GM21367 (cell line): ENCODE measurements around the gene MAPRE3.

Experiments used
- ATAC-seq: cut with Tn5 transposase; IDR thresholded peaks from one replicate; pipeline ENCODE4 v1.9.1; 2021; ENCODE audit not compliant: unreplicated experiment

The MAPRE3 gene

DNA sequence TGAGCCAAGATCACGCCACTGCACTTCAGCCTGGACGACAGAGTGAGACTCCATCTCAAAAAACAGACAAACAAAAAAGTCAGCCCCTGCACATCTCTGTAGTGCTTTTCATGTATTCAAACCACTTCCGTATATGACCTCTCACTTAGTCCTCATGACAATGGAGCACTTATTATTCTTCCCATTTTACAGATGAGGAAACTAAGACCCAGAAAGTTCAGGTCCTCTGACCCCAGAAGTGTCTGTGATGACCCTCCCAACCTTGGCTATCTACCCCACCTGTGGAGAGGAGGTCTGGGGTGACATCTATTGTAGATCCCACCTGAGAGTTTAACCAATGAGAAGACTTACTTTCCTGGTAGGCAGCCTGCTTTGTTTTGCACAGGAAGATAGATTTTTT, 21.6 kb upstream of the MAPRE3 start:
- no peak for ATAC-seq

DNA sequence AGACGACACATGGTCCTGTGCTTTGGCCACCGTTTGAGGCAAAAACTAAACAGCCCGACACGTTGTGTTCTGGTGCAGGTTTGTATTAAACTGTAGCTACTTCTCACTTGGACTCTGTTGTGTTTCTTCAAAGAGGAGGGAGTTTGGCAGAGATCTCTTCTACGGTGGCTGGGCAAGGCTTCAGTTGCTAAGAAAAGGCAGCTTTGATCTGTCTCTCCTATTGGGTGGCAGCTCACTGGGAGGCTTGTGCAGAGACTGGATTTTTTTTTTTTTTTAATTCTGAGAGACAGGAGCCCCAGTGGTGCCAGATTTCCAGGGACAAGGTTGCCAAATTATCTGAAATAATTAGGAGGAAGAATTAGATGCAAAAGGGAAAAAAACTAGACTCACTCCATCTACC, 20.2 kb upstream of the MAPRE3 start:
- no peak for ATAC-seq

DNA sequence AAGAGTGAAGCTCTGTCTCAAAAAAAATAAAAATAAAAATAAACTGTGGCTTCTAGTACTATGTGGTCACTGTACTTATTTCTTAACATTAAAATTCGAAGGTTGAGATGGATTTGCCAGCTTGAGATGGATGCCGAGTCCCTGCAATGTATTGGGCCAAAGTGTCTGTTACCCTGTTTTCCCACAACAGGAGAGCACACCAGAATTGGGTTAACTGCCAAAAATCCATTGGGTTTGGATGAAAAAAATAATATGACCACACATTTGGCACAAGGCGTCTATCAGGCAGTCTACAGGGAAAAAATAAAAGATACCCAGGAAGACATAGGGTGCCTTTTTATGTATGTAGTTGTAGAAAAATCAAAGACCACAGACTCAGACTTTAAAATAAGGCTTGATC, 19.2 kb upstream of the MAPRE3 start:
- no peak for ATAC-seq

DNA sequence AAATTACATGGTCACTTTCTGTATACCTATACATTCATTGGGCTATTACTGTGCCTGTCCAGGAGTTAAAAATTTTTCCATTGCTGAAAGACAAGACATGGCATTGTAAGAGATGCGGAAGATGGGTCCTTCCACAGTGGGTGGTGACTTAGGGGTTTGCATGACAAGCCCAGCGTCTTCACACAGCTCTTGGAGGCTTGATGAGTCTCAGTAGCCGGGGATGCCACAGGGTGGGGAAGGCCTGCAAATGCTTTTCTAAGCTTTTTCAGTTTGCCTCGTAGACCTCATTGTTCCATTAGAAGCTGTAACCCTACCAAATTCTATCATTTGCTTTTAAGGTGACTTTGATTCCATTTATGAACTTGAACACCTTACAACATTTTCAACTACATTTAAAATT, 18.1 kb upstream of the MAPRE3 start:
- ATAC-seq: no peak

DNA sequence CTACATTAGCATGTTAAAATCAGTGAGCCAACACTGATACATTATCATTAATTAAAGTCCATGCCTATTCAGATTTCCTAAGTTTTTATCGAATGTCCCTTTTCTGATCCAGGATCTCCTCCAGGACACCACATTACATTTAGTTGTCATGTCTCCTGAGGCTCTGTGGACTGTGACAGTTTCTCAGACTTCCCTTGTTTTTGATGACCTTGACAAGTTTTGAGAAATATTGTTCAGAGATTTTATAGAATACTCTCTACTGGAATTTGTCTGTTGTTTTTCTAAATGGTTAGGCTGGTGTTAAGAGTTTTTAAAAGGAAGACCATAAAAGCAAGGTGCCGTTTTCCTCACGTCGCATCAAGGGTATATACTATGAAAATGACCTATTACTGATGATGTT, 16.3 kb upstream of the MAPRE3 start:
- no peak for ATAC-seq

DNA sequence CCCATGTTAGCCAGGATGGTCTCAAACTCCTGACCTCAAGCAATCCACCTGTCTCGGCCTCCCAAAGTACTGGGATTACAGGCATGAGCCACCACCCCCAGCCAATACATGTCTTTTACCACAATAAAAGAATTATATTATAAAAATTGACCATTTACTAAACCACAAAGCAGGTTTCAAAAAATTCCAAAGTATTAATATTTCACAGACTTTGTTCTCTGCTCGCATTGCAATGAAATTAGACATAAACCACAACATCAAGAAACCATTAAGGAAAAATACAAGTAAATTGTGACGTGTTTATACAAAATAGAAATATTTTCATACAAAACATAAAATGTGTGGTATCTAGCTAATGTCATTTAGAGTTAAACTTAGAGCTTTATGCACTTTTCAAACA, 13.4 kb upstream of the MAPRE3 start:
- ATAC-seq: no peak

DNA sequence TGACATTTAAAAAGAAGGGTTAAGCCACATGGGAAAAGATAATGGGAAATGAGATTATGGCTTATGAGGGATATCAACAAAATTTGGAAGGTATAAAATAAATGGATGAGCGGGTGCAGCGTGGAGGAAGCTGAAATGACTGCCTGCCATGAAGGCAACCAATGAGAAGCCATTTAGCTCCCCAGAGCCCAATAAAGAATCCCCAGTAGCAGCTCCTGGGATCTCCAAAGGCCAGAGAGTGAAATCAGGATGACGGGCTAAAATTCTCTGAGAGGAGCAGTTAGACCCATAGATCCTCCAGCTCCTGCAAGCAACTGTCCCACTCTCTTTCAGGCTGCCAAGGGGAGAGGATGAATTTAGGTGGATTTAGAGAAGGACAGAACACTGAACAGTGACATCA, 12.9 kb upstream of the MAPRE3 start:
- no peak for ATAC-seq

DNA sequence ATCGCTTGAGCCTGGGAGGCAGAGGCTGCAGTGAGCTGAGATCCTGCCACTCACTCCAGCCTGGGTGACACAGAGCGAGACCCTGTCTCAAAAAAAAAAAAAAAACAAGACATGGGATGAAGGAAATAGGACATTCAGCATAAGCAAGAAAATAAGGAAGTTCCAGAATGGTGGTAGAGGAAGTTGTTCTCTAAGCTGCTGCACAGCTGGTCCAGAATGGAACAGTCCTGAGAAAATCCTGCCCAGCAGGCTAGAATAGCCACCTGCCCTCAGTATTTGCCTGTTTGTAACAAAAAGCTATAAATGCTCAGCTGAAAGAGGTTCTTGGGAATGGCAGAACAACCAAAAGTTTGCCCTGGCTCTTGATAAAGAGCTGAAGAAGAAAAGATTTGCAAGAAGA, 11.1 kb upstream of the MAPRE3 start:
- ATAC-seq: no peak

DNA sequence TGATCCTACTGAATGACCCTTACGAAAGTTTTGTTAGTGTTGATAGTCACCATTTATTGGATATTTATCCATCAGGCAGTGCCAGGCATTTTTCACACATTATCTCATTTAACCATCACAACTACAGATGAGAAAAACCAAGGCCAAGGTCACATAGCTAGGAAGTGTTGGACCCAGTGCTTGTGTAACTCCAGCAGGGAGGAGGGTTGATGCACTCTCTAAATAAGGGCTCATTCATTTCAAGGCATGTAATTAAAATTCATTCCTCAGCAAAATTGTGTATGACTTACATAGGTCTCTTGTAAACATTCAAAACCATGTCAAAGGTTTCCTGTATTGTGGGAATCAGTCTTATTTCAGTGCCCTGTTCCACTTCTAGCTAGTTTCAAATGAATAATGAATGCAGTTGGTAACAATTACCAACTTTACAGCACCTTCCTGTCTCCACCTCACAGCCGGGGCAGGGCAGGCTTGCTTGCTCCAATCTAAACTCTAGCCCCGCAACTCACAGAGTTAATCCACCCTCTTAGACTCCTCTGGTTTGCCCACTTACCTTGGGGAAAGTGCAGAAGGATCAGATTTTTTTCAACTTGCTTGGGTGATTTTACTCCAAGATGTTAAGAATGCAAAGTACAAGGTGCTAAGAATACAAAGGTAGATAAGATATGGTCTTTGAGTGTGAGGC, 5.8 kb upstream of the MAPRE3 start:
- no peak for ATAC-seq

DNA sequence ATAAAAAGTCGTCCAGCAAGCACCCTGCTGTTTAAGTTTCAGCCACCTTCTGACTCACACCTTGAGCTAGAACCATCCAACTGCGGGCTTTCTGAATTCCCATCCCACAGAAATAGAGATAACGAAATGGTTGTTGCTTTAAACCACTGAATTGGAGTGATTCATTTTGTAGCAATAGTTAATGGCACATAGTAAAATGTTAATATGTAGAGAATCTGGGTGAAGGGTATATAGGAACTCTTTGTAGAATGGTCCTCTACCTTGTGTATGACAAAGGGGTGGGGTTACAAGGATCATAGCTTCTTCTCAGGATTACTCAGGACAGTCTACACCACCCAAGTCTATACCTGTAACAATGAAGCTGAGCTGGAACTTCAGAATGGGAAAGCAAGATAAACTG, 2.4 kb upstream of the MAPRE3 start:
- no peak for ATAC-seq

DNA sequence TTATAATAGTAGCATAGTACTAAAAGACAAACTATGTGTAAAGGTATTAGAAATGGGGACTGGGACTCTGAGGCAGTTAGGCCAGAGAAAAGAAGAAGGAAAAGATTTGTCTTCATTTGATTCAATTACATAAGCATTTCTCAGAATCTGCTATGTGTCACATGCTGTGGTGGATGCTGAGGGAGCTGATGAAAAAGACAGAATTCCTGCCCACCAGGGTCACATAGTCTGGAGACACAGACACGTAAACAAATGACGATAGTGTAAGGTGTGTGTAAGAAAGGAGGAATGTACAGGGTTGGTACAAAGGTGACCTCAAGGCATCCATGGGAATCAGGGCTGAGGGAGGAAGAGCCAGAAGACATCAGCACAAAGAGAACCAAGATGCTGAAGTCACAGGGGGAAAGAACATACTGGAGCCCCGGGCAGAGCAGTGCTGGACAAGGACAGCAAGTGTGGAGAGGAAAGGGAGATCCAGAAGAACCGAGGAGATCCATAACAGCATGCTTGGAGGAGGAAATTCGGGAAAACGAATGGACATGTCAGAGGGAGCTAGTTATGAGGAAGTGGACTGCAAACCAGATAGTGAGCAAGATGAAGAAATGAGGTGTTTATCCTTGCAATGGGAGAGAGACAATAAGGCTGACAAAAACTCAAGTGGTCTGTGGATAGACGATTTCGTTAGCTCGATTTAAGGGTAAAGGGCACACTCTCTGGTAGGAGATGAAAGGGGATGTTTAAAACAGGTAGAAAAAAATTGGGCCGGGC, 1.2 kb upstream of the MAPRE3 start:
- no peak for ATAC-seq

DNA sequence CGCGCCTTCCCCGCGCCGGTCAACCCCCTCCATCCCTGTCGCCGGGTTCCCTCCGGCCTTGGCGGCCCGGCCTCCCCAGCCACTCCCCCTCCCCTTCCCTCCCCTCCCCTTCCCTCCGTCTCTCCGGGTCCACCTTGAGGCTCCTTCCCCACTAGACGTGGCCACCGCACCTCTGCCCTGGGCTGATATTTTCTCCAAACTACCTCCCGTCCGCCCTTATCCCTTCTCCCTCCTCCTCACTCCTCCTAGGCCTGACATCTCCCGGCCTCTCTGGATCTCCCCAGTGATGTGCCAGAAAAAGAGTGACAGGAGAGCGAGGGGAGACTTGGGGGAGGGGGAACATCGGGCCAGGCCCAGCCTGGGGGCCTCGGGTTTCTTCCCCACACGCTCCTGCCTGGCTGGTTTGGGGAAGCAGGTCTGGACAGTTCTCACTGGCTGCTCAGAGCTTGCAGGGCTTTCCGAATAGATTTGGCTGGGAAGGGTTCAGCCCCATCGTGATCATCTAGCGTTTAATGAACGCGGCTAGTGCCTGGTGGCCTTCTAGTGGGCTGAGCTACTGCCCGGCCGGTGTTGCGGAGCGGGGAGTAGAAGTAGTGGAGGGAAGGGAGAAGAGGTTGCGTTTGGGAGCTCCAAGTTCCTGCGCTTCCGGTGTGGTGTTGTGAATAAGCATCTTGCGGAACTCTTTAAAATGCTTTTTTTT, 641 bp downstream of the MAPRE3 start:
- ATAC-seq: no peak

DNA sequence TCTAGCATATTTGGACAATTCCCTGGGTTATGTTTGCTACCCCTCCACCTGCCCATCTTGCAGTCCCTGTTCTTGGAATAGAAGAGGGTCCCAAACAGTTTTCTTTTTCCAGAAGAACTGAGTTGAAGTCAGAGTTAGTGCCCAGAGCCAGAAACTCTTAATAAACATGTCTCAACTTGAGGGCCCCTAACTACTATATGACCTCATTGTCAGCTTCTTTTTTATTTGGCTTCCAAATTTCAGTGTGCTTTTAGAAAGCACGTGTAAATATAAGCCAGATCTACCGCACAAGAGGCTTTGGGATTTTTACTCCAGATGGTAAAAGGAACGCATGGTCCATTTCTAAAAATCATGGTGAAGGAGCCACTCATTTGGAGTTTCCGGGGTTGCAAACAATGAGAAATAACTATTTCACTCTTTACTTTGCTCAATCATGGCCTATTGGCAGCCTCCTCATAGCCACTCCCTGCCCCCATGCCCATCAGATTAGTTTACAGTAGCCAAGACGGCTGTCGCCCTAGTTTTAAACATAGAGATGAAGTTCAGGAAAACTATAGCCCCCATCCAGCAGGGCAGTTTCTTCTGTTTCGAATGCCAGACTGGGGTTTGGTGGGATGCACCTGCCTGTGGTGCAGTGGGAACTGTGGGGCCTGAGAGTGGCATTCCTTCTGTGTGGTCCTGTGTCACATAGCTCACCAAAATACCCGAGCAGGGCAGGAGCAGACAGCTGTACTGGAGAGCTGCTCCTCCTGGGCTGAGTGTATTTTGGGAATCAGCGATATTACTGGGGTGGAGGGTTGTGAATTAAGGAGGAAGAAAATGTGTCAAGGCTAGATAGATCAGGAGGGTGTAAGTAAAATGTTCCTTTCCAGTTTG, 1.7 kb downstream of the MAPRE3 start:
- no peak for ATAC-seq

DNA sequence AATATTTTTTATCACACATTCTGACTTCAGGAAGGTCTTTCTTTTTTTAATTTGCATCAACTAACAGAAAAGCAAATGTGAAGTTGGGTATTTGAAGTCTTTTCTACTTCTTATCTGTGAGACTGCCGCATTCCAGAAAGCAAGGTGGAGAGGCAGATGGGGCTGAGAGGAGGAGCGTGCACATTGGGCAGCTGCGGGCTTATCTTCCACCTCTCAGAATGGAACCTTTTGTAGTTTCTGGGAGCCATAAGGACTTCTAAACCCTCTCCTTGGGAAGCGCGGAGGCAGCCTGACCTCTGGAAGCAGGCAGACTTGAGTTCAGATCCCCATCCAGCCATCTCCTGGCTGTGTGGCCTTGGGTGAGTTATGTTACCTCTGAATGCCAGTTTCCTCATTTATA, 3.9 kb downstream of the MAPRE3 start:
- ATAC-seq: no peak

DNA sequence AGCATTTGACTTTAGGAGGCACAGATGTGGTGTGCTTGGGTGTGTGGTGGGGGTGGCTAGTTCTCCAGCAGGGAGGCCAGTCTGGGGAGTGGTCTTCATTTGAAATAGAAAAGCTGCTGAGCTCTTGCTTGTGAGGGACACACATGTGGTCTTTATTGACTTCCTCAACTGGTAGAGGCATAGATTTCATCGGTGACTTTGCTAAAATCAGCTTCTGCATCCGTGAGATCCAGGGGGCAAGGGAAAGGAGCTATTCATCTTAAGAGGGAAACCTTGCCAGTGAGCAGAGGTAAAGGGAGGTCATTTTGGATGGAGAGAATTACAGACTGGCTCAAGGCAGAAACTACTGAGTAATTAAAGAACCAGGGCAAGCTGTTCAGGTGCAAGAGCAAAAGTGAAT, 4.7 kb downstream of the MAPRE3 start:
- no peak for ATAC-seq

DNA sequence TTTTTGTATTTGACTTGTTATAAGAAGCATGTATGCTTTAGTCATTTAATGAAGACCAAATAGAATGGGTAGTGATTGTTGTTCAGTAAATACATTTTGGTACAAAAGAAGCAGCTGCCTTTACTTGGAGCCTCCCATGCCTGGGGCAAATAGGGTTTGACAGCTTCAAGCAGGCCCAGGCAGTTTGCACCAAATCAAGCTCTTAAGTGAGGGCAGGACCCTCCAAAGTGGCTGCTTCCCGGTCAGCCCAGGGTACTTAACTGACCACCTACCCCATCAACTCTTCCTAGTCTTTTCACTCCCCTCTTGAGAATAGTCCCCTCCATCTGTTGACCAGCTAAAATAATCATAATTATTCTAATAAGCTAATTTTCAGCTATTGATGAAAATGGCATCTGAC, 5.2 kb downstream of the MAPRE3 start:
- ATAC-seq: no peak

DNA sequence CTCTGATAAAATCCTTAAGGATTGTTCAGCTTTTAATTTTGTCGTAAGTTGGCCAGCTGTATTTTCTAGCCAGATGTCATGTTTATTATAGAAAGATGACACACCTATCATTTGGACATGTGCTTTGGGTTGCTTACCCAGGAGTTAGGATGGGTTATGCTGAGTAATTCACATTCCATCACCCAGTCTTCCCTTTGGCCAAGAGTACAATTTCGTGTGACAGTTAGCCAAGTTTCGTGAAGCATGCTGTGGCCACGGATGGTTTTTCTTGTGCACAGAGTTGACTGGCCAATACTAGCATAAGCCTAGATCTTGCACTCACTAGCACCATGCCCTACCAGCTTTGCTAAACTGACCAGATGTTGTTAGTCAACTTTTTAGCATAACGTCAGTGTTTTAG, 5.8 kb downstream of the MAPRE3 start:
- ATAC-seq: no peak

DNA sequence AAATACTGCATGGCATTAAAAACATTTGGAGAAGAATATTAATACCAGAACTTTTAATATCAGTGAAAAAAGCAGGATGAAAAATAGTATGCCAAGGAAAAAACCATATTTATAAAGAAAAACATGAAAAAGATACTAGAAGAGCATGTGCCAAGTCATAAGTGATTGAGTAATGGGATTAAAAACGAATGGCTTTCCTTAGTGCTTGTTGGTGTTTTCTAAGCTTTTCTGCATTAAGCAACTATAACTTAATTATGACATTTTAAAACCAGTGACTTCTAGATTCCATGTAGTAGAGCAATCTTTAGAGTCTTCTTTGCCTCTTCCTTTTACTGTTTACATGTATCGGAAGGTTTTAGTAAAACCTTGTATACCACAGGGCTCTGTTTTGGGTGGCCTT, 6.6 kb downstream of the MAPRE3 start:
- no peak for ATAC-seq

DNA sequence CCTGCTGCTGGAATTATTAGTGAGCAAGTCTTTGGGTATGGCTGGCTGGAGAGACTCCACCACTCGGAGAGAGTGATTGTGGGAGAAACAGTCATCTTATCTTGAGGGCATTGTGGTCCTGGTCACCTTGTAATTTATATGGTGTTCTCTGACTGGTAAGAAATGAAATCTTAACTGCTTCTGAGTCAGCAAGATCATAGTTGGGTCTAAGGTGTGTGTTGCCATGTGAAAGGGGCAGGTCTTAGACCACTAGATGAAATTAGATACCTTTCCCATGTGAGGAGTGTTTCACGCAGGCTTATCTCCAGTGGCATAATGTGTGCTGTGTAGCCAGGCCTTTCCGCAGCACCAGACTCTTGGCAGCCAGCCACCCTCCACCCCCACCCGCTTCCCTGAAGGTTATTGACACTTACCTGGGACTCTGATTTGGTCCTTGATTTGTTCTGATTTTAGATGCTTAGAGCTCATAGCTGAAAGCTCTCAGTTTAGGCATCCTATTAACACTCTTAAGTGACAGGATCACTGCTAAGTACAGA, 7.7 kb downstream of the MAPRE3 start:
- ATAC-seq: no peak

DNA sequence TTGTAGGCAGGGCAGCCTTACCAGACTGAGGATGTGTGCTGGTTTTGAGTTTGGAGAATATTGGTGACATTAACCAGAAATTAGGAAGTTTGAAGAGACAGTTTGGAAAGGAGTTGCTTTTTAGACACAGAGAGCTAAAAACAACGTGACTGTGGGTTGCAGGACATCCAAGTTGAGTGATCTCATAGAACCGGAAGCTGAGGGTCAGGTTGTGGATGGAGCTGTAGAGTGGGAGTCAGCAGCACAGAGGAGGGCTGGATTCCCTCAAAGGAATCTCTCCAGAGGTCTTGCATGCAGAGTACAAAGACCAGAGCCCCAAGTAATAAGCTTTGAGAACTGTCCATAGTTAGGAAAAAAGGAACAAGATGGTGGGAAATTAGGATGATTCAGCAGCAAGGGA, 9.3 kb downstream of the MAPRE3 start:
- no peak for ATAC-seq

DNA sequence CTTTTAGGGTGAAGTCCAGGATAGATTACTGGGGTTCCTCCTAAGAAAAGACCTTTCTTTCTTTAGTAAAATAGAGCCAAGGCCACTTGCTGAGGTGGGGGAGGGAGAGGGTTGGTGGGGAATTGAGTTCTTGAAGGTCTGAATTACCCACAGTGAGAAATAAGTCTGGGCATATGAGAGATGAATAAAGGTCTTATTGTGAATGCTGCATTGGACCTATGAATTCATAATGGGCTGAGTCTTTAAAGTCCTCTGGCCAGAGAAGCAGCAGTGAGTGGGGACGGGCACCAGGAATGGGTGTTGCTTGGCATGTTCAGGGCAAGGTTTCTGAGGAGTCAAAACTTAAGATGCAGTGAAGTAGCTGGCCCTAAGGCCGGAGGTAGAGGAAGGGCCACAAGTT, 10.5 kb downstream of the MAPRE3 start:
- ATAC-seq: no peak
